ENCODE measurements around the gene ZNF286A. TPM values are rescaled to one million over a fixed set of nuclear protein-coding genes. Genes with fewer than 3 reads are reported as not detected.
"Not testable (repeated sequence)": the region's sequence is repeated elsewhere in the genome, so short reads cannot be mapped to it uniquely, and the experiment has no call there.

The ZNF286A gene
- total RNA-seq (2013) = 5.3 TPM
- polyA plus RNA-seq (1 to 10 TPM; 2.3 to 3.2 (median 2.9) TPM), polyA minus RNA-seq (1.5 and 2.5 TPM in 2 replicates), total RNA-seq (0.58 to 3.5 (median 1.4) reads per million in 11 experiments)

- WGBS (ENCODE audit: insufficient coverage) = under 1% methylated on average over 30 of the region's 44 CpGs
- H3K36me3 Mint-ChIP-seq; H3K79me2 ChIP-seq (ENCODE audit: insufficient read depth, low read length); H3K27me3 Mint-ChIP-seq (ENCODE audit: low read depth in 3 of 3); H4K20me1 ChIP-seq (ENCODE audit: insufficient read depth, low read length); H3K9me3 Mint-ChIP-seq; H3K4me1 ChIP-seq (ENCODE audit: control insufficient read depth in 1 of 2, insufficient read depth in 2 of 2, low read length in 2 of 2); H3K4me1 Mint-ChIP-seq; H3K27me3 ChIP-seq (ENCODE audit: control insufficient read depth in 2 of 2, insufficient read depth in 2 of 2, low read length in 2 of 2); H3K9me3 ChIP-seq (replicated peaks in 1 of 2; ENCODE audit: control insufficient read depth in 1 of 2, insufficient read depth in 1 of 2, low read length in 2 of 2); intact Hi-C loops (cut with micrococcal nuclease); H3K36me3 ChIP-seq (replicated peaks in 1 of 2; ENCODE audit: control insufficient read depth in 1 of 2, insufficient read depth in 2 of 2, low read length in 2 of 2): not testable (repeated sequence)
- peak within 1 kb of the TSS; percentile 98 to 99 for H3K4me3 Mint-ChIP-seq
- H3K9ac ChIP-seq (ENCODE audit: insufficient read depth, low read length, poor library complexity, severe bottlenecking) = peak within 1 kb of the TSS; percentile 44
- H3K27ac ChIP-seq (ENCODE audit: low read depth in 1 of 2, low read length in 2 of 2) = peak within 1 kb of the TSS in 1 of 2 donors; percentile 17
- peak within 1 kb of the TSS; percentile 53 for H3K4me2 ChIP-seq (replicated peaks; ENCODE audit: extremely low read depth, low read length, poor library complexity, severe bottlenecking)
- DNase-seq = peak; percentile 83 to 98 (median 96)
- H3K4me3 ChIP-seq (replicated peaks in 1 of 3; ENCODE audit: low read depth in 2 of 3, low read length in 3 of 3) = peak within 1 kb of the TSS; percentile 50 to 69 (median 51)
- peak within 1 kb of the TSS; percentile 72 for H2AFZ ChIP-seq (ENCODE audit: insufficient read depth, low read depth, low read length, poor library complexity, severe bottlenecking)
- peak within 1 kb of the TSS in 5 of 7 donors; percentile 73 to 85 (median 83) for H3K27ac Mint-ChIP-seq
Observed at GRCh38 chr17:15699413-15699924, at the start of gene ZNF286A. Gene ZNF286A, plus strand, starts transcription at chr17:15699752. Its CDS starts 578 bp downstream, at chr17:15700330.

GRCh38 chr17:15649861-15650421 lies 49.6 kb upstream of the ZNF286A start:
- peaks cover 17 to 25% of the 10 kb centered on the region in 2 donors for H3K4me1 ChIP-seq (ENCODE audit: control insufficient read depth in 1 of 2, insufficient read depth in 2 of 2, low read length in 2 of 2)
- Mint-ChIP-seq H3K36me3 (no peaks in the 10 kb centered on the region), H3K4me1 (peaks cover 27% of the 10 kb centered on the region), H3K4me3 (peak overlapping the region in 1 of 2 donors; percentile 89), H3K27me3 (ENCODE audit: low read depth in 3 of 3) (no peaks in the 10 kb centered on the region), H3K9me3 (no peaks in the 10 kb centered on the region), H3K27ac (no peak overlapping the region)
- no peaks in the 10 kb centered on the region for H3K9me3 ChIP-seq (replicated peaks in 1 of 2; ENCODE audit: control insufficient read depth in 1 of 2, insufficient read depth in 1 of 2, low read length in 2 of 2)
- 13% methylated on average over 3 of the region's 6 CpGs for WGBS (ENCODE audit: insufficient coverage)
- H3K4me3 ChIP-seq (replicated peaks in 1 of 3; ENCODE audit: low read depth in 2 of 3, low read length in 3 of 3) = peak overlapping the region in 1 of 3 experiments; percentile 81
- H3K9ac ChIP-seq (ENCODE audit: insufficient read depth, low read length, poor library complexity, severe bottlenecking) = no peak overlapping the region
- H3K79me2 ChIP-seq (ENCODE audit: insufficient read depth, low read length) = no peaks in the 10 kb centered on the region
- no peak overlapping the region for H2AFZ ChIP-seq (ENCODE audit: insufficient read depth, low read depth, low read length, poor library complexity, severe bottlenecking)
- no peaks in the 10 kb centered on the region for H4K20me1 ChIP-seq (ENCODE audit: insufficient read depth, low read length)
- H3K27ac ChIP-seq (ENCODE audit: low read depth in 1 of 2, low read length in 2 of 2) = no peak overlapping the region
- TF ChIP-seq, protein P1, sequence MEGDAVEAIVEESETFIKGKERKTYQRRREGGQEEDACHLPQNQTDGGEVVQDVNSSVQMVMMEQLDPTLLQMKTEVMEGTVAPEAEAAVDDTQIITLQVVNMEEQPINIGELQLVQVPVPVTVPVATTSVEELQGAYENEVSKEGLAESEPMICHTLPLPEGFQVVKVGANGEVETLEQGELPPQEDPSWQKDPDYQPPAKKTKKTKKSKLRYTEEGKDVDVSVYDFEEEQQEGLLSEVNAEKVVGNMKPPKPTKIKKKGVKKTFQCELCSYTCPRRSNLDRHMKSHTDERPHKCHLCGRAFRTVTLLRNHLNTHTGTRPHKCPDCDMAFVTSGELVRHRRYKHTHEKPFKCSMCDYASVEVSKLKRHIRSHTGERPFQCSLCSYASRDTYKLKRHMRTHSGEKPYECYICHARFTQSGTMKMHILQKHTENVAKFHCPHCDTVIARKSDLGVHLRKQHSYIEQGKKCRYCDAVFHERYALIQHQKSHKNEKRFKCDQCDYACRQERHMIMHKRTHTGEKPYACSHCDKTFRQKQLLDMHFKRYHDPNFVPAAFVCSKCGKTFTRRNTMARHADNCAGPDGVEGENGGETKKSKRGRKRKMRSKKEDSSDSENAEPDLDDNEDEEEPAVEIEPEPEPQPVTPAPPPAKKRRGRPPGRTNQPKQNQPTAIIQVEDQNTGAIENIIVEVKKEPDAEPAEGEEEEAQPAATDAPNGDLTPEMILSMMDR (IDR thresholded peaks at IDR 0.05) = no peak
- intact Hi-C loops (cut with micrococcal nuclease) = no loop called here
- H3K27me3 ChIP-seq (ENCODE audit: control insufficient read depth in 2 of 2, insufficient read depth in 2 of 2, low read length in 2 of 2) = no peaks in the 10 kb centered on the region
- H3K4me2 ChIP-seq (replicated peaks; ENCODE audit: extremely low read depth, low read length, poor library complexity, severe bottlenecking) = peak overlapping the region; percentile 99
- DNase-seq = peak in 1 of 3 donors; percentile 47
- no peaks in the 10 kb centered on the region for H3K36me3 ChIP-seq (replicated peaks in 1 of 2; ENCODE audit: control insufficient read depth in 1 of 2, insufficient read depth in 2 of 2, low read length in 2 of 2)

All from CD14-positive monocyte (primary cell).